IPS DF 6.9 (cell line): ENCODE measurements around the gene SYT3.
A peak's percentile ranks its signal among the peaks of the same experiment; 100 is the strongest.
"Not testable (repeated sequence)": the region's sequence is repeated elsewhere in the genome, so short reads cannot be mapped to it uniquely, and the experiment has no call there.

Experiments used
- DNase-seq: peaks from one replicate; pipeline ENCODE4 v3.0.0-alpha.2; 2013; ENCODE audit warnings: low read depth, low spot score
- H3K27ac ChIP-seq: one replicate; pipeline ENCODE4 v1.5.1; 2013; ENCODE audit warnings: low read length, control low read depth
- H3K27me3 ChIP-seq: 2 replicates; pipeline ENCODE4 v1.6.1; 2013; ENCODE audit warnings: mild to moderate bottlenecking, low read length; ENCODE audit not compliant: control insufficient read depth, insufficient read depth
- H3K36me3 ChIP-seq: 2 replicates; pipeline ENCODE4 v1.6.1; 2013; ENCODE audit warnings: low read length; ENCODE audit not compliant: control insufficient read depth, insufficient read depth
- H3K4me1 ChIP-seq: 2 replicates; pipeline ENCODE4 v1.6.1; 2013; ENCODE audit warnings: low read length; ENCODE audit not compliant: control insufficient read depth, insufficient read depth
- H3K4me3 ChIP-seq: 2 replicates; pipeline ENCODE4 v1.5.1; 2013; ENCODE audit warnings: mild to moderate bottlenecking, low read length
- H3K9me3 ChIP-seq: 2 replicates; pipeline ENCODE4 v1.6.1; 2013; ENCODE audit warnings: low read length, inconsistent platforms; ENCODE audit not compliant: control insufficient read depth, insufficient read depth
- WGBS: extraction: QIAGEN DNeasy Blood & Tissue Kit; methylation state at CpG from one replicate; pipeline ENCODE4 v1.1.7; 2013; ENCODE audit warnings: mixed read lengths, missing lambda C conversion rate; ENCODE audit not compliant: insufficient read length, insufficient coverage; 5-methylcytosine and 5-hydroxymethylcytosine counted together

The SYT3 gene

DNA sequence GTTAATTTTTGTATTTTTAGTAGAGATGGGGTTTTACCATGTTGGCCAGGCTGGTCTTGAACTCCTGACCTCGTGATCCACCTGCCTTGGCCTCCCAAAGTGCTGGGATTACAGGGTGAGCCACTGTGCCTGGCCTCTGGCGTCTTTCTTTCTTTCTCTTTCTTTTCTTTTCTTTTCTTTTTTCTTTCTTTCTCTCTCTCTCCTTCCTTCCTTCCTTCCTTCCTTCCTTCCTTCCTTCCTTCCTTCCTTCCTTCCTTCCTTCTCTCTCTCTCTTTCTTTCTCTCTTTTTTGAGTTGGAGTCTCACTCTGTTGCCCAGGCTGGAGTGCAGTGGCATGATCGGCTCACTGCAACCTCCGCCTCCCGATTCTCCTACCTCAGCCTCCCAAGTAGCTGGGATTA lies 20.5 kb downstream of the SYT3 start:
- H3K36me3 ChIP-seq, H3K27me3 ChIP-seq, H3K4me1 ChIP-seq, H3K9me3 ChIP-seq, DNase-seq, H3K27ac ChIP-seq, H3K4me3 ChIP-seq: not testable (repeated sequence)
- no CpG with 5 or more reads among the region's 5 CpGs for WGBS

DNA sequence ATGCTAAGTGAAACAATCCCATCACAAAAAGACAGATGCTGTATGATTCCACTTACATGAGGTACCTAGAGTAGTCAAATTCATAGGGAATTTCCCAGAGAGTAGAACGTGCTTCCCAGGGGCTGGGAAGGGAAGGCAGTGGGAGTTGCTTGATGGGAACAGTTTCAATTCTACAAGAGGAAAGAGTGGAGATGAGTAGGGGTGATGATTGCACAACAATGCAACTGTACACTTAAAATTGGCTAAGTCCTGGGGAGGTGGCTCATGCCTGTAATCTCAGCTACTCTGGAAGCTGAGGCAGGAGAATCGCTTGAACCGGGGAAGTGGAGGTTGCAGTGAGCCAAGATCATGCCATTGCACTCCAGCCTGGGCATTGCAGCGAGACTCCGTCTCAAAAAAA lies 21.3 kb downstream of the SYT3 start:
- H3K27me3 ChIP-seq, H3K4me1 ChIP-seq, H3K4me3 ChIP-seq, H3K27ac ChIP-seq, H3K36me3 ChIP-seq, H3K9me3 ChIP-seq, DNase-seq: not testable (repeated sequence)
- WGBS: no CpG with 5 or more reads among the region's 5 CpGs

- H3K36me3 ChIP-seq, H3K27ac ChIP-seq, H3K4me3 ChIP-seq, DNase-seq, H3K27me3 ChIP-seq, H3K9me3 ChIP-seq, H3K4me1 ChIP-seq: not testable (repeated sequence)
- WGBS: no CpG with 5 or more reads among the region's 11 CpGs
These were observed 26.9 kb downstream of the SYT3 start for GRCh38 chr19:50612504-50613404.

- no CpG with 5 or more reads among the region's 56 CpGs for WGBS
- H3K9me3 ChIP-seq: peaks cover 5% of the 10 kb centered on the region
- H3K27ac ChIP-seq: no peak overlapping the region
- H3K36me3 ChIP-seq: no peaks in the 10 kb centered on the region
- DNase-seq: peak; percentile 18
- no peak overlapping the region for H3K4me3 ChIP-seq
- H3K4me1 ChIP-seq: no peaks in the 10 kb centered on the region
- H3K27me3 ChIP-seq: no peaks in the 10 kb centered on the region
These were observed 31.6 kb downstream of the SYT3 start for GRCh38 chr19:50607874-50608785.

- Histone ChIP-seq H3K9me3 (peaks cover 5% of the 10 kb centered on the region), H3K36me3 (no peaks in the 10 kb centered on the region), H3K27me3 (no peaks in the 10 kb centered on the region), H3K27ac (no peak overlapping the region), H3K4me3 (no peak overlapping the region), H3K4me1 (no peaks in the 10 kb centered on the region)
- no peak for DNase-seq
- no CpG with 5 or more reads among the region's 20 CpGs for WGBS
These were observed 32.3 kb downstream of the SYT3 start for GRCh38 chr19:50607388-50607787.

- H3K4me3 ChIP-seq, H3K27me3 ChIP-seq, DNase-seq, H3K4me1 ChIP-seq, H3K27ac ChIP-seq, H3K9me3 ChIP-seq, H3K36me3 ChIP-seq: not testable (repeated sequence)
- no CpG with 5 or more reads among the region's 58 CpGs for WGBS
These were observed 33.4 kb downstream of the SYT3 start for GRCh38 chr19:50606059-50606836.

GRCh38 chr19:50604264-50605073 lies 35.2 kb downstream of the SYT3 start:
- not testable (repeated sequence) for H3K27me3 ChIP-seq, H3K27ac ChIP-seq, H3K4me3 ChIP-seq, H3K4me1 ChIP-seq, H3K36me3 ChIP-seq, DNase-seq
- H3K9me3 ChIP-seq: peaks cover 11% of the 10 kb centered on the region
- no CpG with 5 or more reads among the region's 56 CpGs for WGBS

DNA sequence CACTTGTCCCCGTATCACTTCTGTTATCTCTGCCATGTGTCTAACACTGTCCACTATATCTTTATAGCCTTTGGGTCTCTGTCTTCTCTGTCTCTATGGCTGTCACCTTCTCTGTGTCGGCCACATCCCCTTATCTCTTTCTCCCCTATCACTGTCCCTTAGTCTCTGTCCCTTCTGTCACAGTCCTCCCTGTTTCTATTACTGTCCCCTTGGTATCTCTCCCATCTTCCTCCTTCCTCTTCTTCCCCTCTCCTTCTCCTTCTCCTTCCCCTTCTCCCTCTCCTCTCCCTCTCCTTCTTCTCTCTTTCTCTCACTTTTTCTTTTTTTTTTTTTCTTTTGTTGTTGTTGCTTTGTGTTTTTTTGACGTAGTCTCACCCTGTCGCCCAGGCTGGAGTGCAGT lies 36.7 kb downstream of the SYT3 start:
- WGBS: no CpG with 5 or more reads among the region's 4 CpGs

DNA sequence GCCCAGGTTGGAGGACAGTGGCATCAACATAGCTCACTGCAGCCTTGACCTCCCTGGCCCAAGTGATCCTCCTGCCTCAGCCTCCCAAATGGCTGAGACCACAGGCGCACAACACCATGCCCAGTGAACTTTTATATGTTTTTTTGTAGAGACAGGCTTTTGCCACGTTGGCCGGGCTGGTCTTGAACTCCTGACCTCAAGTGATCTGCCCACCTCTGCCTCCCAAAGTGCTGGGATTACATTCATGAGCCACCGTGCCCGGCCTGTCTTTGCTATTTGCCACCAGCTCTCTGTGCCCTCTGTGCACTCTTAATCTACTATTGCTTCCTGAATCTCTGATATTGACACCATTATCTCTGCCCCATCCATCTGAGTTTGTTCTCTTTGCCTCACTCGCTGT lies 37.2 kb downstream of the SYT3 start:
- Histone ChIP-seq H3K36me3 (no peaks in the 10 kb centered on the region), H3K4me1 (no peaks in the 10 kb centered on the region), H3K9me3 (peaks cover 8% of the 10 kb centered on the region), H3K27ac (no peak overlapping the region), H3K27me3 (no peaks in the 10 kb centered on the region), H3K4me3 (no peak overlapping the region)
- no CpG with 5 or more reads among the region's 6 CpGs for WGBS
- DNase-seq: no peak

More for the DNA sequence above, 36.7 kb downstream of the SYT3 start:
- H3K9me3 ChIP-seq: peaks cover 8% of the 10 kb centered on the region
- H3K4me1 ChIP-seq: no peaks in the 10 kb centered on the region
- no peak overlapping the region for H3K27ac ChIP-seq
- DNase-seq: no peak
- H3K4me3 ChIP-seq: no peak overlapping the region
- no peaks in the 10 kb centered on the region for H3K27me3 ChIP-seq
- no peaks in the 10 kb centered on the region for H3K36me3 ChIP-seq
